ENCODE data around the gene CHD6. TPM values are rescaled to one million over a fixed set of nuclear protein-coding genes. Genes with fewer than 3 reads are reported as not detected.

The CHD6 gene
- total RNA-seq, 2 experiments from 2014 or later, result 114 to 126 TPM

GRCh38 chr20:41443691-41444090 lies 174.5 kb downstream of the CHD6 start:
- H3K4me3 ChIP-seq (ENCODE audit: low read length), result no peak overlapping the region
- Mint-ChIP-seq H3K36me3 (ENCODE audit: low read depth) (peaks cover 97% of the 10 kb centered on the region), H3K4me3 (no peak overlapping the region), H3K9me3 (no peaks in the 10 kb centered on the region), H3K4me1 (ENCODE audit: low read depth) (peaks cover 41% of the 10 kb centered on the region), H3K27me3 (no peaks in the 10 kb centered on the region), H3K27ac (peak overlapping the region; percentile 70)
- peak in 1 of 14 experiments; percentile 14 for DNase-seq
- no peak for ATAC-seq (ENCODE audit: poor library complexity)
- no peaks in the 10 kb centered on the region for H3K27me3 ChIP-seq (ENCODE audit: control insufficient read depth in 1 of 2, insufficient read depth in 2 of 2, low read length in 2 of 2)
- ChIA-PET POLR2A (interaction anchor here (0.6 to 1.3 kb wide), 2 partner anchors 11 to 32 kb away, joined by 3 read pairs; no protein-coding TSS in a partner anchor), CTCF (no interaction called here)
- no peak overlapping the region for H3K27ac ChIP-seq (ENCODE audit: low read depth in 1 of 2, low read length in 2 of 2)
- peaks cover 54% of the 10 kb centered on the region for H3K36me3 ChIP-seq (ENCODE audit: insufficient read depth, low read length)
- intact Hi-C loops (cut with DNase I, micrococcal nuclease), result no loop called here
- H3K4me1 ChIP-seq (ENCODE audit: insufficient read depth, low read length), result no peaks in the 10 kb centered on the region
- H3K9me3 ChIP-seq (ENCODE audit: control insufficient read depth in 1 of 2, insufficient read depth in 1 of 2, low read length in 2 of 2), result no peaks in the 10 kb centered on the region
- no peak for TF ChIP-seq CTCF (IDR thresholded peaks at IDR 0.05)

- H3K9me3 ChIP-seq (ENCODE audit: control insufficient read depth in 1 of 2, insufficient read depth in 1 of 2, low read length in 2 of 2), result no peaks in the 10 kb centered on the region
- H3K4me3 ChIP-seq (ENCODE audit: low read length), result no peak overlapping the region
- H3K36me3 ChIP-seq (ENCODE audit: insufficient read depth, low read length), result peaks cover 34% of the 10 kb centered on the region
- intact Hi-C loops (cut with DNase I, micrococcal nuclease), result no loop called here
- ATAC-seq (ENCODE audit: poor library complexity) (no peak), DNase-seq (no peak)
- TF ChIP-seq CTCF (IDR thresholded peaks at IDR 0.05), result no peak
- peaks cover 9% of the 10 kb centered on the region for H3K4me1 ChIP-seq (ENCODE audit: insufficient read depth, low read length)
- H3K27me3 ChIP-seq (ENCODE audit: control insufficient read depth in 1 of 2, insufficient read depth in 2 of 2, low read length in 2 of 2), result no peaks in the 10 kb centered on the region
- no peaks in the 10 kb centered on the region for H3K27me3 Mint-ChIP-seq
- ChIA-PET POLR2A (interaction anchor here (5.2 kb wide), 1 partner anchor 14 kb away, joined by 31 read pairs; no protein-coding TSS in a partner anchor), CTCF (no interaction called here)
- H3K9me3 Mint-ChIP-seq, result no peaks in the 10 kb centered on the region
- H3K27ac ChIP-seq (ENCODE audit: low read depth in 1 of 2, low read length in 2 of 2), result no peak overlapping the region
- H3K4me3 Mint-ChIP-seq, result no peak overlapping the region
- H3K4me1 Mint-ChIP-seq (ENCODE audit: low read depth), result peaks cover 69% of the 10 kb centered on the region
- peak overlapping the region; percentile 70 for H3K27ac Mint-ChIP-seq
- H3K36me3 Mint-ChIP-seq (ENCODE audit: low read depth), result peaks cover 95% of the 10 kb centered on the region
These were observed 177.3 kb downstream of the CHD6 start for GRCh38 chr20:41440882-41441281.

GRCh38 chr20:41437836-41438235 lies 180.3 kb downstream of the CHD6 start:
- H3K4me1 ChIP-seq (ENCODE audit: insufficient read depth, low read length), result peaks cover 9% of the 10 kb centered on the region
- TF ChIP-seq CTCF (IDR thresholded peaks at IDR 0.05), result no peak
- H3K27ac Mint-ChIP-seq, result peak overlapping the region; percentile 70
- DNase-seq (no peak), ATAC-seq (ENCODE audit: poor library complexity) (peak; percentile 33)
- H3K27me3 Mint-ChIP-seq, result no peaks in the 10 kb centered on the region
- no peak overlapping the region for H3K27ac ChIP-seq (ENCODE audit: low read depth in 1 of 2, low read length in 2 of 2)
- peaks cover 82% of the 10 kb centered on the region for H3K4me1 Mint-ChIP-seq (ENCODE audit: low read depth)
- H3K36me3 ChIP-seq (ENCODE audit: insufficient read depth, low read length), result peaks cover 14% of the 10 kb centered on the region
- CTCF ChIA-PET, result no interaction called here
- no peaks in the 10 kb centered on the region for H3K9me3 ChIP-seq (ENCODE audit: control insufficient read depth in 1 of 2, insufficient read depth in 1 of 2, low read length in 2 of 2)
- no peaks in the 10 kb centered on the region for H3K27me3 ChIP-seq (ENCODE audit: control insufficient read depth in 1 of 2, insufficient read depth in 2 of 2, low read length in 2 of 2)
- no peaks in the 10 kb centered on the region for H3K9me3 Mint-ChIP-seq
- no peak overlapping the region for H3K4me3 Mint-ChIP-seq
- POLR2A ChIA-PET, result interaction anchor here (2.1 to 5.2 kb wide), 2 partner anchors 11 to 255 kb away, joined by 9 to 31 read pairs; no protein-coding TSS in a partner anchor
- H3K4me3 ChIP-seq (ENCODE audit: low read length), result no peak overlapping the region
- intact Hi-C loops (cut with DNase I, micrococcal nuclease), result no loop called here
- peaks cover 98% of the 10 kb centered on the region for H3K36me3 Mint-ChIP-seq (ENCODE audit: low read depth)
